Effector CD8-positive, alpha-beta T cell (primary cell): ENCODE results near the gene C17orf113.
A peak's percentile ranks its signal among the peaks of the same experiment; 100 is the strongest.
"Not testable (repeated sequence)": the region's sequence is repeated elsewhere in the genome, so short reads cannot be mapped to it uniquely, and the experiment has no call there.

Source experiments
- DNase-seq: peaks from one replicate; lab custom pipeline; 2025; lab: John Stamatoyannopoulos, UW

Gene C17orf113

DNA sequence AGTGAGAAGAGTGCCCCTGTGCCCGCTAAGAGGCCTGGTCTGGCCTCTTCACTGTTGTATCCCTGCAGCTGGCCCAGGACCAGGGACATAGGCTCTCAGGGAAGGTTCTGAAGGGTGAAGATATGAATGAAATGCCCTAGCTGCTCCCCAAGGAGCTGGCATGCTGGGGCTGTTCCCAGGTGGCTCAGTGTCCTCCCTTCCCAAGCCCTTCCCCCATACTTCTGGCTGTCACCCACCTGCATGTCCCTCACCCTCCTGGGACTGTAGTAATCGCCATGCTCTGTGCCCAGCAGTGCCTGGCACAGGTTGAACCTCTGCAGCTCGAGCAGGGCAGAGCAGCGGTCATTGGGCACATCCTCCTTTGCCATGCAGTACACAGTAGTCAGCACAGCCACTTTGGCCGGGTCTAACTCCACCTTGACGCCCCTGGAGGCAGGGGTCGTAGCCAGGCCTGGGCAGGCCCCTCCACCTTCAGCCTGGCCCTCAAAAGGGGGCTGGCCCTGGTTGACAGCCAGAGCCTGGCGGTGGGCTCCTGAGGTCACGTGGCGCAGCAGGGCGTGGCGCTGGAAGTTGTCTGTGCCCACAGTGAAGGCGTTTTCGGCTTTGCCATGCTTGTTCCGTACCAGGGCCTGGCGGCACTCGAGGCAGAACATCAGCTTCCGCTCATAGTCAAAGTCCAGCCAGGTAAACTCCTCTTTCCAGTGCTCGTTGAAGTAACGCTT lies 7.6 kb downstream of the C17orf113 start:
- no peak for DNase-seq

DNA sequence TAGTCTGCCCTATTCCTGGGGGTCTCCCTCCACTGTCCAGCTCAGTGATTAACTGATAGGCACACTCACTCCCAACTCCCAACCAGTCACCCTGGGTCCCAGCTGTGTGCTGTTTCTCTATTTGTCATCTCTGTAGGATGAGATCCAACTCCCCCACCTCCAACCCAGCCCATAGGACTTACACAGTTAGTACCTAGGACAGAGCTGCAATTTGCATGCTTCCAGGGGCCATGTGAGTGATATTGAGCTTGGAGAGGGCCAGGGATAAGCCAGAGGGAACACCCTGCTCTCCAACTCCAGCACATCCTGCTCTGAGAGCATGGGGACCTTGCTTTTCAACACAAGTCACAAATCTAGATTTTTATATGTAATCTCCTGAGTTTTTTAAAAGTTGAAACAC lies 8.8 kb downstream of the C17orf113 start:
- no peak for DNase-seq

DNA sequence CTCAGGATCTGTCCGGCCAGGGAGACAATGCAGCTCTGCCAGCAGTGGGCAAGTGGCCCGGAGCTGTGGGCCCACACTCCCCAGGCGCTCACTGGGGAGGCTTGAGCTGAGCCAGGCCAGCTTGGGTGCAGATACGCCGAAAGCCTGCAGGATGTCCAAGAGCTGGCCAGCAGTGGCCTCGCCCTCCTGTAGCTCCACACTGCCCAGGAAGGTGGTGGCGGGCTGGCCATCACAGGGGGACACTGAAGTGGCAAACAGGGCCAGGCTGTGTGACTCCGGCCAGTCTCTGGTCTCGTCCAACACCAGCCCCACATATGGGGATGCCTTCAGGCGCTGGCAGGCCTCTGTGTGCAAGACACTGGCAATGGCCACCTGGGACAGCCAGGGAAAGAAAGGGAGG lies 9.6 kb downstream of the C17orf113 start:
- no peak for DNase-seq

DNA sequence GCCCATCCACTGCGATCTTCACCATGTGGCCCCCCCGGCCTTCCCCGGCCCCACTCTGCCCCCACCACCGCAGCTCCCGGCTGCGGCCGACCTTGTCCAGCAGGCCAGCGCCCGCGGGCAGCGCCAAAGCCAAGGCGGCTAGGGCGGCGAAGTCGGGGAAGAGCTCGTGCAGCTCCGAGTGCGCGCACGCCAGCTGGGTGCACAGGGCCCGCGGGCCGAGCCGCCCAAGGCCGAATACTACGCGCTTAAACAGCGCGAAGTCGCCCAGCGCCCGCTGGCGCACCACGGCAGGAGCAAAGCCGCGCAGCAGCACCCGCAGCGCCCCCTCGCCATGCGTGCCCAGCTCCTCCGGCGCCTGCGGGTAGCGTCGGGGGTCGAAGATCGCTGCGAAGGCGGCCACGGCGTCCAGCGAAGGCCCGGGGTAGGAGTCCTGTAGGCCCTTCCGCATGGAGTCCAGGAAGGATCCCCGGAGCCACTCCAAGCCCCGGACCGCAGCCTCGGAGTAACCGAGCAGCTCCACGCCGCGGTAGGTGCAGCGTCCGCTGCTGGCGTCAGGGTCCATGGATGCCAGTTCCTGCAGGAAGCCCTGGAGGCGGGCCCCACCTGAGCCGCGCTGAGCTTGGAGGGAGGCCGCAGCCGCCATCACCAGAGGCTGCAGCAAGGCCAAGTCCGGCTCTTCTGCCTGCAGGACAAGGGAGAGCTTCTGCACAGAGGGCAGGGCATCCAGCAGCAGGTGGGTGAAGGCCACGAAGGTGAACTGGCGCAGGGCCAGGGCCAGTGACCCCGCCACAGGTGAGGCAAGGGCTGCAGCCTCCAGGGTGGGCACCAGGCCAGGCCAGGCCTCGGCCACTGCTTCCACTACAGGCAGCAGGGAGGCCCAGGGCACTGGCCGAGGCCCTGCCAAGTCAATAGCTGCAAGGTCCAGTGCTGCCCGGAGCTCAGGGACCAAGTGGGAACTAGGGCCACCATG lies 10.3 kb downstream of the C17orf113 start:
- no peak for DNase-seq

DNA sequence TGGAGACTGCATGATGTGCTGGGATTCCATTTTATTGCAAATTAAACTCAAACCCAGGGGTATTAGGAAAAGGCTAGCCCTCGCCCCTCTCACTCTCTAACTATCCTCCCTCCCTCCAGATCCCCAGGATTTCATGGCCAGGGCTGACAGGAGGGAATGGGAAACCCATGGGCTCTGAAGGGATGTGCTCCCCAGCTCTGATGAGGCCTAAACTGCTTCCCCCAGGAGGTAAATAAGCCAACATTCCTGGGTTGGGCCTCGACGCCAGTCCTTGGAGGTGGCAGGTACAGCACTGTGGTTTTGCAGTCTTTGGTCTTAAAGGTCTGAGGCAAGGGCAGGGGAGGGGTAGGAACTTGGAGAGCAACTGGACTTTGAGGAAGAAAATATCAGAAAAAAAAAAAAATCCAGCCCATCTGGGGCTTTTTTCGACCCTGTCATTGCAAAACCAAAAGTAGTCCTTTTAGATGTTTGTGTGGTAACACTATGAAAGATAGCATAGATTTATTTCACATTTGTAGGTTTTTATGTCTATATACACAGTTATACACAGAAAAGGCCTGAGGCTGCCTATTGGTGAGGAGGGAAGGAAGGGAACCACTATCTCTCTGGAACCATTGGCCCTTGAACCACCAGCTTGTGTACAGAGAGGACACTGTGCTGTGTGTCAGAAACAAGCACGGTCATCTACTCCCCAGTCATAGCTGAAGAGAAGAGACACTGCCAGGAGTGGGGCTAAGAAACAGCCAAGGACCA lies 12.0 kb downstream of the C17orf113 start:
- DNase-seq: no peak

DNA sequence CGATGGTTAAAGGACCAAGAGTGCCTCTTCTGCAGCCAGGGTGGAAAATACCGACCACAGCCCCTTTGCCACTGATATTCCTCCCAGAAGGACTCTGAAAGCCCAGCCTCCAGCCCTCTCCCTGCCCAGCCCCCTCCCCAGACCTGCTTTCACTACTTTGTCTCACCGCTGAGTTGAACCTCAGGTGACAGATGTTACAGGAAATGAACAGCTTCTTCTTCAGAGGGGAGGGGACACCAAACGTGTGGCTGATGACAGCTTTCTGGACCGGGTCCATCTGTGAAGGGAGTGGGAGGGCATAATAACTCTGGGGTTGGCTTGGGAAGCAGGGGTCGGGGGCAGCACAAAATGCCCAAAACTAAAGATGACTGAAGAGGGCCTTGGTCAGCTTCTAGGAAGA lies 16.3 kb downstream of the C17orf113 start:
- DNase-seq: no peak

DNA sequence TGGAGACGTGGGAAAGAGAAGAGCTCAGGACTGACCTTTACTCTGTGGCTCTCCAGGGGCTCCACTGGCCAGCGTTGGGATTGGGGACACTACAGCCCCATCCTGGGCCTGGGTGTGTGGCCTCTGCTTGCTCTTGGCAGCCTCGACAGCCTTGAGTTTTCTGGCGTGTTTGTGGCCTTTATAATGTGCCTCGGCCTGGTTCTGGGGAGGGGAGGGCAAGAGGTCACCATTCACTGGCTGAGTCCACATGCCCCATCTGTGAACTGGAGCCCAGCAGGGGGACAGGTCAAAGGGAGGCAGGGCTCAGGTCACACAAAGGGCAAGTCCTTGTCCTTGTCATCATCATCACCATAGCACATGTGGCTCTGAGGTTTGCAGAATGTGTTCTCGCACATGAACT lies 18.8 kb downstream of the C17orf113 start:
- no peak for DNase-seq

DNA sequence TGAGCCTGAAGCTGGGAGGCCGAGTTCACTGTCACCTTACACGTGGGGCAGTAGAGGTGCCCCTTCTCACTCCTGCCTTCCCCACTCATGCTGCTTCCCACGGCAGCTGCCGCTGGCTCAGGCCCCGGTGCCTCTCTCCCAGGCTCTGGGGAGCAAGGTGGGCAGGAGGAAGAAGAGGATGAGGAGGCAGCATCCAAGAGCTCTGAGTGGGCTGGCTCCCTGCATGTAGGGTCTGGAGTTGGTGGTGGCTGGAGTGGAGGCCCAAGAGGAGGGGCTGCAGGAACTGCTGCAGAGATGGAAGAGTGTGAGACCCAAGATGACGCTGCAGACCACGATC lies 21.6 kb downstream of the C17orf113 start:
- DNase-seq: no peak

DNA sequence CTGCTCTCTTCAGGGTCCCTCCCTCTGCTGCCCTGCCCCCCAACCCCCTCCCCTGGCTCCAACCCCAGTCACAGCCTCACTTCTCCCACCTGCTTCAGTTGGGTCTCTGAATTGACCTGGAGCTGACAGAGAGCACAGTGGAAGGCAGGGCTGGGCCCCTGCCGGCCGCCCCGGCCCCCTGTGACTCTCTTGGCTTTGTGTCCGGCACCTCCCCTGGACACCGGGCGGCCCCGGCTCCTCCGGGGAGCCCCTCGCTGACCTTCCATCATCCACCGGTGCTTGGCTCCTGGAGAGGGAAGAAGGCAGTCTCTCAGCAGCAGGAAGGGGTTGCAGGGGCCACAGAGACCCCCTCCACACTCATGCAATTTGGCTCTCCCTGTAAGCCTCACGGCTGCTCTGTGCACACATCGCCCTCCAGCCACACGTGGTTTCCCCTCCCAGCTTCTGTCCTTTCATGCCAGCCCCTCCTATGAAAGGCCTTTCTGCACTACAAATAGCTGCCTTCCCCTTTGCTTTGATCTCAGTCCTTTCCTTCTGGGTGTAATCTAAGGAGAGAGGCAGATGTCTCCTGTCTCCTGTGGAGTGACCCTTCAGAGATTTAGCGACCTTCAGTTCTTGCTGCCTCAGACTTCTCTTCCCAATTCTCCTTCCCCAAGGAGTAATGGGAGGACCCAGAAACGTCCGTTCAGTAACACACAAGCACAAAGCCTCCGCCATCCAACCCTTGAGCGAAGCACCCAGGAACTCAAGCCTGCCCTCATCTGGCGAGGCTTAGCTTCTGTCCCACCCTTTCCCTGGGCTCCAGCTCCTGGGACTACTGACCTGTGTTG lies 22.2 kb downstream of the C17orf113 start:
- DNase-seq: no peak

DNA sequence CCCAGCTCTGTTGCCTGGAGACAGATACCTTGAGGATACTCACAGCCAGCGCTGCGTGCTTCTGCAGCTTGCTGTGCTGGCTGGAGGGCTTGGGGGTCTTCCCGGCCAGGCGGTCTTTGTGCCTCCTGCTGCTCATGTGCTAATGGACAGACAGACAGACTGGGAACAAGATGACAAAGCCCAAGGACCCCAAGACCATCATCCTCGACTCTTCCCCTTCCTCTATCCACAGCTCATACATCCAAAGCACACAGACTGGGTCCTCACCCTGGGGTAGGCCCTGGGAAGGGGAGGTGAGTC lies 22.9 kb downstream of the C17orf113 start:
- no peak for DNase-seq

DNA sequence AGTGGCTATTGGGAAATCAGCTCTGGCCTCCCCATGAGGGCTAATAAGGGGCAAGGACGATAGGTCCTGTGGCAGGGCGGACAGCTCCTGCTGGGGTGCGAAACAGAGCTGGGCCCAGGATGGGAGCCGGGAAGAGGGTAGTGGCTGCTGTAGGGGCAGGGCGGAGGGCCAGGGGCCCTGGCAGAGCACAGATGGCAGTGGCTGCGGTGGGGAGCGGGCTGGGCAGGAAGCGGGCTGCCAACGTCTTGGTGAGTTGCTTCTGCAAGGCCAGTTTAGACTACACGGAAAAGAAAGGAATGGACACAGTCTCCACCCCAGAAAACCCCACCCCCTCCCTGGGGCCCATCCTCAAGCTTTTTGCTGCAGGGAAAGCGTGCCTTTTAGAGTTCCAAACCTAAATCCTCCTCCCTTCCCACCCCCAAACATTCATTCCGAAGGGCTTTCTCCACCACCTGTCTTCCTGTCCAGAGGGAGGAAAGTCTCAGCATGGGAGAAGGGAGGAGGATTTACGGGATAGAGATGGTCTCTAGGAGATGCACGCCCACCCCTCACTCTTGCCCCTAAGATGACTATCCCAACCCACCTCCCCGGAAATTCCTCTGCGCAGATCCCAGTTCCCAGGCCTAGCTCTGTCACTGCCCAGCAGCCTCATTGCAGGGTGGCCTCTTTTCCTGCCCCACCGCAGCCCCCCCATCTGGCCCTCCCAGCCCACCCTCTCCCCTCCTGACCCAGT lies 23.4 kb downstream of the C17orf113 start:
- no peak for DNase-seq

DNA sequence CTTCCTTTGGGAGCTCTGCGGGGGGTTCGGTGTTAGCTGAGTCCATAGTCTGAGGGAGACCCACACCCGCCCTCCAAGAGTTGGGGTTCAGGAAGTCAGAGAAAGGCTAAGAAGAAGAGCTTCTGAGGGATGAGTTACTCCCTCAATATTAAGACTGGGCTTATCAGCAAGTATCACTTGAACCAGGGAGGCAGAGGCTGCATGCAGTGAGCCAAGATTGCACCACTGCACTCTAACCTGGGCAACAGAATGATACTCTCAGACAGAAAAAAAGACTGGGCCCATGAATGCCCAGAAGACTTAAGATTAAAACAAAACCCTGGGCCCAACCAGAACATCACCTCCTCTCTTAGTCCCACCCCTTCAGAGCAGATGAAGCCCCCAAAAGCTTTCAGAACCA lies 24.5 kb downstream of the C17orf113 start:
- DNase-seq: no peak

DNA sequence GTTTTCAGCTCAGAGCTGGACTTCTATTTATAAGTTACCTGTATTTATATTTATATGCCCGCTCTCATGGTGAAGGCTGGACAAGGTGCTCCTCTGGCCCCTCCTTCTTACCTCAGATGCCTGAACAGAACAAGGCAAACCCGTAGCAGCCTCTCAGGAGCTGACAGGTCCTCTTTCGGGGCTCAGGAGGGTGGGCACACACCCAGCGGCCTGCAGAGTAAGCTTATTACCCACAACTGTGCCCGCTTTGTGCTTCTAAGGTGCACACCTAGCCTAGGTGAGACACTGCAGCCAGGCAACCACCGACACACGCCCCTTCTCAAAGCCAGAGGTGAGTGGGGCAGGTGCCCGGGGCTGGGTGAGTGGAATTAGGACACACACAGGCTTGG lies 25.2 kb downstream of the C17orf113 start:
- no peak for DNase-seq

DNA sequence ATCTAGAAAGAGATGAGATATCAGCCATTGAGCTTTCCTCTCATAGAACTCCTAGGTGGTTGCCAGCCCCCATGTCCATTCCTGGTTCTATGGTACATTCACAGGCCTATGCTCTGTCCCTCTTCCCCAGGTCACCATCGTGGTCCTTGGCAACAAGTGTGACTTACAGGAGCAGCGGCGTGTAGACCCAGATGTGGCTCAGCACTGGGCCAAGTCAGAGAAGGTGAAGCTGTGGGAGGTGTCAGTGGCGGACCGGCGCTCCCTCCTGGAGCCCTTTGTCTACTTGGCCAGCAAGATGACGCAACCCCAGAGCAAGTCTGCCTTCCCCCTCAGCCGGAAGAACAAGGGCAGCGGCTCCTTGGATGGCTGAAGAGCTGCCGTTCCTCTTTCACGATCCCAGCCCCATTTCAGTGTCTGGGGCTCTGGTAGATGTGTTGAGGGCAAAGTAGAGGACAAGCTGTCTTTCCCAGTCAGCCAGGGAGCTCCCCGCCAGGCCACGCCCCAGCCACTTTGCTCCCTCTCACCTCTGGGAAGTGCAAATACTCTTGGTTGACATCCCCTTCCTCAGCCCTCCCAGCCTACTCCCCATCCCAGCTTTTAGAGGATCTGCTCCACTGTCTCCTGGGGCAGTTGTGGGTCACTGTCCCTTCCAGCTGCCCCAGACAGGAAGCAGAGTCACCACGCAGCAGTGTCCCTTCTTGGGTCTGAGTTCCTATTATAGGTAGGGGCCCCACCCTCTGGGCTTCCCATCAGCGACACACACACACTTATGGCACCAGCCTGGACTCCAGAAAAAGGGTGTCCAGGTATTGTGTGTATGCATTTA lies 26.7 kb downstream of the C17orf113 start:
- DNase-seq: no peak

DNA sequence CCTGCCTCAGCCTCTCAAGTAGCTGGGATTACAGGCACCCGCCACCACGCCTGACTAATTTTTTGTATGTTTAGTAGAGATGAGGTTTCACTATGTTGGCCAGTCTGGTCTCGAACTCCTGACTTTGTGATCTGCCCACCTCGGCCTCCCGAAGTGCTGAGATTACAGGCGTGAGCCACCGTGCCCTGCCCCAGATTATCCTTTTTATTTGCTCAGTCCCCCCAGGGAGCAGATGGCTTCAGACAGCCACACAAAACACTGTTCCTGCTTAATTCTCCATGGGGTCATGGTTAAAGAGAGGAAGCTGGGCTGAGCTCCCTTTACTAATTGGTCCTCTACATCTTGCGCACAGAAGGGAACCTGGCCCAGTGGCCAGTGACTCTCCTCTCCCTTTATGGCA lies 29.6 kb downstream of the C17orf113 start:
- not testable (repeated sequence) for DNase-seq

DNA sequence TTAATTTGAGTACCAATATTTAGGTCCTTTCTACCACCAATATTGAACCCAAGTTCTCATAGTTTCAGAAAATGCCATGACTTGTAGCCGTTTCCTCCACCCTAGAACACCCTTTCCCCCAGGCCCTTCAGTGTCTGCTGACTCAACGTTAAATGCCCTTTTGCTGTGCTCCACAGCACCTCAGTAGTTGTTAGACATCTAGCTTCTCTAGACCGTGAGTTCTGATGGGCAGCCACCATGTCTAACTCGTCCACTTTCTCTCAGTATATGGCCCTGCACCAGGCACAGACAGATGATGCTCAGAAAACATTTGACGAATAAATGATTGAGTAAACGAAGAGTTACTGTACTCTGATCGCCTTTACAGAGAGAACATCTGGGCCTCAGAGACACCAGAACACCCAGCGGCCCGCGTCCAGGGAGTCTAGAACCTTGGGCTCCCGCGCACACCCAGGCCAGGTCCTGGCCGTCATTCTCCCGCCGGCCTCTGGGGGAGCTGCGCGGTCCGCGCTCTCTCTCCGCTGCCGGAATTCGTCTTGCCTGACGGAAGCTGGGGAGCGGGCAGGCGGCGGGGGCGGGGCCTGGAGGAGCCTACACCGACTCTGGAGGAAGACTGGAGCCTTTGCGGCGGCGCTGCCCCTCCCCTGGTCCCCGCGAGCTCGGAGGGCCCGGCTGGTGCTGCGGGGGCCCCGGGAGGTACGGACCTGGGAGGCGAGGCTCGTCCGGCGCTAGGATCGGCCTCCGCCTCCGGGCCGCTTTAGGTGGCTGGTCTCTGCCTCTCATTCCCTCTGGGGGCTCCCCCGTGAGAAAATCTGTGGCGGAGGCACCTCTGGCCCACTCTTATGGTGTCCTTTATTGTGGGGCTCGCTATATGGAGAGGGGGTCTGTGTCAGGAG lies 30.6 kb downstream of the C17orf113 start, which contains the start of gene NKIRAS2:
Gene NKIRAS2 (plus strand): TSS at position 582 of the 896 bp plus-strand sequence. CDS start 1,488 bp downstream, outside the sequence.
- DNase-seq: peak; percentile 86

DNA sequence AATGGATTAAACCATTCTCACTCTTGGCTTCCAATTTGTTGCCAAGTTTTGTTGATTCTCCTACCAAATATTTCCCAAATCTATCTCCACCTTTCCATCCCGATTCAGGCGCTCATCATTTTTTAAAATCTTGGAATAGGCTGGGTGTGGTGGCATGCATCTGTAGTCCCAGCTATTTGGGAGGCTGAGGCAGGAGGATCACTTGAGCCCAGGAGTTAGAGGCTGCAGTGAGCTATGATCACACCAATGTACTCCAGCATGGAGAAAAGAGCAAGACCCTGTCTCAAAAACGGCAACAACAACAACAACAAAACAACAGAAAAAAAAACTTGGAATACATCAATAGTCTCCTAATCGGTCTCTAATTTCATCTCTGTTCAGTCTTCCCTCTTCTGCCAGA lies 31.4 kb downstream of the C17orf113 start:
- DNase-seq: no peak

DNA sequence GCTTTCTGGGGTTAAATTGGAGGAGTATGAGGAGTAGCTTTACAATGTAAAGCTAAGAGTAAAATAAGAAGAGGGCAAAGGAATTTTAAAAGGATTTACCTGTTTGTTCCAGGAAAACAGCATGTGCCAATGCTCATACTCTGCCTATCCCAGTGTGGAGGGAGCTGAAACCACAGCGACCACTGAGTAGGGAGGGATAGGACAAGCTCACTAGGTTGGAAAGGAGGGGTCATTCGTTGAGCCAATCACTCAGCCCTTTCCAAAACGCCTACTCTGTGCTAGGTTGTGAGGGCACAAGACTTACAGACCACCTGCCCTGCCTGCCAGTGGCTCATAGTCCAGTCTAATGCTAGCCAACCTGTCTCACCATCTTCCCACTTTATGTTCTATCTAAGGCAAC lies 32.1 kb downstream of the C17orf113 start:
- DNase-seq: no peak

DNA sequence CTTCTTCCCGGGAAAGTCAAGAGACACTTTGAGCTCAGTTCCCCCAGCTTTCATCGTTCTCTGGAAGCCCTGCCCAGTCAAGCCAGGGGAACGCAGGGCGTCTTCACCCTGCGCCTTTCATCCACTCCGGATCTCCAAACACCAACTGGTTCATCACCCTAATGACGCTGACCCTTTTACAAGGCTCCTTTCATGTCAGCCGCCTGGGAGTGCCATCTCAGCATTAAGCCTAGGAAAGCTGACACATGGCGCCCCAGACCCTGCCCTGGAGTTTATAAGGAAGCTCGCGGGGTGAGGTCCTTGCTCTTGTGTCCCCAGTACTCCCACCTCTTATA lies 32.6 kb downstream of the C17orf113 start:
- DNase-seq: peak; percentile 20
